Tibial nerve (tissue), 4 donors: ENCODE data around the gene BAZ2A. TPM values are rescaled to one million over a fixed set of nuclear protein-coding genes. Genes with fewer than 3 reads are reported as not detected.

Source experiments
- DNase-seq, 2 donors: peaks; one replicate each; pipeline ENCODE4 v3.0.0-alpha.2; 2019; ENCODE audit warnings: low spot score in 2 of 2
- H3K27ac ChIP-seq, 4 donors: fragments of 200-600 bp; sonication (generic) in 3 of 4; one replicate each; pipeline ENCODE4 v1.5.1; 2017 to 2019; ENCODE audit warnings: mild to moderate bottlenecking in 1 of 4
- H3K27me3 ChIP-seq, 2 donors: fragments of 200-600 bp; sonication (generic) in 1 of 2; one replicate each; pipeline versions ENCODE4 v1.5.1 to v1.6.0; 2017 to 2019
- H3K36me3 ChIP-seq, 3 donors: fragments of 200-600 bp; sonication (generic); one replicate each; pipeline ENCODE4 v1.5.1; 2018 to 2019
- H3K4me1 ChIP-seq, 4 donors: fragments of 200-600 bp; sonication (generic) in 3 of 4; one replicate each; pipeline ENCODE4 v1.5.1; 2017 to 2019
- H3K4me3 ChIP-seq, 4 donors: fragments of 200-600 bp; sonication (generic) in 3 of 4; one replicate each; pipeline ENCODE4 v1.5.1; 2017 to 2019; ENCODE audit warnings: mild to moderate bottlenecking in 1 of 4, moderate library complexity in 1 of 4
- H3K9me3 ChIP-seq, 4 donors: fragments of 200-600 bp; sonication (generic) in 3 of 4; one replicate each; pipeline ENCODE4 v1.5.1; 2017 to 2019
- EP300 ChIP-seq, 2 donors: sonication (generic); formaldehyde crosslinking; IDR thresholded peaks; one replicate each; pipeline ENCODE4 v1.6.1; 2017; ENCODE audit warnings: antibody characterized with exemption in 2 of 2, mild to moderate bottlenecking in 1 of 2
- POLR2A ChIP-seq, 2 donors: fragments of 450-650 bp; IDR thresholded peaks; one replicate each; pipeline ENCODE4 v1.6.1; 2017; ENCODE audit warnings: antibody characterized with exemption in 2 of 2, mild to moderate bottlenecking in 2 of 2, moderate library complexity in 2 of 2
- WGBS, 2 donors: methylation state at CpG; one replicate each; pipeline ENCODE4 v1.1.5; 2018; 5-methylcytosine and 5-hydroxymethylcytosine counted together
- total RNA-seq, 4 donors: library from RNA; depleted of rRNA; stranded (reverse); fragments of >200 nt; gene quantifications; one replicate each; pipeline ENCODE4 v1.1.0, GENCODE V29; 2016
- TF ChIP-seq, protein P1 (sequence below), 5 experiments: fragments of 200-600 bp in 3 of 5; fragments of 450-650 bp in 2 of 5; sonication (generic) in 3 of 5; IDR thresholded peaks; one replicate each; pipeline ENCODE4 v1.5.1; 2016 to 2019; ENCODE audit warnings: antibody characterized with exemption in 5 of 5, mild to moderate bottlenecking in 3 of 5, moderate library complexity in 2 of 5

The BAZ2A gene
- total RNA-seq, 4 donors from 2014 or later = 117 to 178 (median 159) TPM

DNA sequence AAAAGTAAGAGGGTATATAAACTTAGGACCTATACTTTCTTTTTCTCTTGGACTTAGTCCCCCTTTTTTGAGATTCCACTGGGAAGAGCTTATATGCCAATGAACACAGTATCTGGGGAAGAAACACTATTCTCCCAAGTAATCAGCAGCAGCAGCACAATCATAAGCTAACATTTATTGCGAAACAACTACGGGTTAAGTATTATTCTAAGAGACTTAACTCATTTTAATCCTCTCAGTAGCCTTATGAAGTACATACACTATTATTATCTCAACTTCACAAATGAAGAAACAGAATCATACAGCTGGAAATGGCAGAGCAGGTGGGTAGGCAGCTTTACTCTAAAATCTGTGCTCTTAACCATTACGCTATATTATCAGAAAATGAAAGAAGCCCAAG lies 27.9 kb downstream of the BAZ2A start:
- Histone ChIP-seq H3K9me3 (no peaks in the 10 kb centered on the region), H3K4me3 (no peak overlapping the region), H3K4me1 (peaks cover 0 to under 1% (median 0%) of the 10 kb centered on the region in 4 donors), H3K27me3 (no peaks in the 10 kb centered on the region), H3K36me3 (peaks cover 24 to 99% (median 78%) of the 10 kb centered on the region in 3 donors), H3K27ac (no peak overlapping the region)
- WGBS, 2 donors = 71 to 72% methylated on average over 3 of the region's 3 CpGs
- no peak for DNase-seq
- TF ChIP-seq, protein P1, sequence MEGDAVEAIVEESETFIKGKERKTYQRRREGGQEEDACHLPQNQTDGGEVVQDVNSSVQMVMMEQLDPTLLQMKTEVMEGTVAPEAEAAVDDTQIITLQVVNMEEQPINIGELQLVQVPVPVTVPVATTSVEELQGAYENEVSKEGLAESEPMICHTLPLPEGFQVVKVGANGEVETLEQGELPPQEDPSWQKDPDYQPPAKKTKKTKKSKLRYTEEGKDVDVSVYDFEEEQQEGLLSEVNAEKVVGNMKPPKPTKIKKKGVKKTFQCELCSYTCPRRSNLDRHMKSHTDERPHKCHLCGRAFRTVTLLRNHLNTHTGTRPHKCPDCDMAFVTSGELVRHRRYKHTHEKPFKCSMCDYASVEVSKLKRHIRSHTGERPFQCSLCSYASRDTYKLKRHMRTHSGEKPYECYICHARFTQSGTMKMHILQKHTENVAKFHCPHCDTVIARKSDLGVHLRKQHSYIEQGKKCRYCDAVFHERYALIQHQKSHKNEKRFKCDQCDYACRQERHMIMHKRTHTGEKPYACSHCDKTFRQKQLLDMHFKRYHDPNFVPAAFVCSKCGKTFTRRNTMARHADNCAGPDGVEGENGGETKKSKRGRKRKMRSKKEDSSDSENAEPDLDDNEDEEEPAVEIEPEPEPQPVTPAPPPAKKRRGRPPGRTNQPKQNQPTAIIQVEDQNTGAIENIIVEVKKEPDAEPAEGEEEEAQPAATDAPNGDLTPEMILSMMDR (IDR thresholded peaks at IDR 0.05) = no peak
- TF ChIP-seq POLR2A (IDR thresholded peaks at IDR 0.05) (no peak), EP300 (IDR thresholded peaks at IDR 0.05) (no peak)

DNA sequence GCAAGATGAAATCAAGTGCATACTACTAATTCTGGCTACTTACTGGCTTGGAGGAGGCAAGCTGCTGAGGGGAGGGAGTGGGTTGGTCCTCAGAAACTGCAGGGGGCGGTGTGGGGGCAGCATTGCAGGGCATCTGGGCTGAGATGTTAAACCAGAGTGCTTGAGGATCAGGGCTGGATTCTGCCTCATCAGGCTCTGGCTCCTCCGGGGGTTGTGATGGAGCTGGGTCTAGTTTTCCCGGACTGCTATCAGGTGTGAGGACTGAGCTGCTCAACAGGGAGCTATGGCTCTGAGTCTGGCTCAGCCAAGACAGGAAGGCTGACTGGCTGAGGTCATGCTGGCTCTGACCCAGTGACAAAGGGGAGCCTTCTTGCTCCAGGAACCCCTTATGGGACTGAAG lies 28.6 kb downstream of the BAZ2A start:
- H3K27me3 ChIP-seq = no peaks in the 10 kb centered on the region
- peaks cover 24 to 99% (median 74%) of the 10 kb centered on the region in 3 donors for H3K36me3 ChIP-seq
- H3K4me1 ChIP-seq = peaks cover 0 to 7% (median 0%) of the 10 kb centered on the region in 4 donors
- H3K4me3 ChIP-seq = no peak overlapping the region
- TF ChIP-seq POLR2A (IDR thresholded peaks at IDR 0.05) (no peak), EP300 (IDR thresholded peaks at IDR 0.05) (no peak)
- TF ChIP-seq, protein P1 (IDR thresholded peaks at IDR 0.05) = no peak
- no peak for DNase-seq
- no peaks in the 10 kb centered on the region for H3K9me3 ChIP-seq
- WGBS, 2 donors = 60 to 70% methylated on average over 3 of the region's 3 CpGs
- peak overlapping the region in 2 of 4 donors; percentile 22 to 35 for H3K27ac ChIP-seq

DNA sequence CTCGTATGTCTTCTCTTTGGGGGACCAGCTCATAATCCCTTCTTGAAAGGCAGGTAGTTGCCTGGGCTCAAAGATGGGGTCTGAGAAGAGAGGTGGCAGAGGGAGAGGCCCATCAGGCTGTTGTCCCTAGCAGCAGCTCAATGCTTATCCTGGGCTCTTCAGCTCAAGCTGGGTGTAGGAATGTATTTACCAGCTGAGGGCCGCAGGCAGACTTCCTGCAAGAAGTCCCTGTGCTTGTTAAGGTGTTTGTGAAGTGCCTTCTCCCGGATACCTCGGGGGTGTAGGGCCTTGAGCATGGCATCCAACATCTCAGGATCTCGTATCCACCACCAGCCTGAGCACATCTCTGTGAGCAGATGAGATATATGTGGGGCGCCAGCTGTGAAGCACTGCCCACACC lies 29.4 kb downstream of the BAZ2A start:
- peaks cover 0 to 7% (median 0%) of the 10 kb centered on the region in 4 donors for H3K4me1 ChIP-seq
- peaks cover 24 to 97% (median 66%) of the 10 kb centered on the region in 3 donors for H3K36me3 ChIP-seq
- no peak overlapping the region for H3K27ac ChIP-seq
- 89 to 90% methylated on average over 6 of the region's 6 CpGs for WGBS, 2 donors
- H3K4me3 ChIP-seq = no peak overlapping the region
- TF ChIP-seq POLR2A (IDR thresholded peaks at IDR 0.05) (no peak), EP300 (IDR thresholded peaks at IDR 0.05) (no peak)
- TF ChIP-seq, protein P1 (IDR thresholded peaks at IDR 0.05) = no peak
- no peaks in the 10 kb centered on the region for H3K9me3 ChIP-seq
- H3K27me3 ChIP-seq = no peaks in the 10 kb centered on the region
- DNase-seq = no peak

DNA sequence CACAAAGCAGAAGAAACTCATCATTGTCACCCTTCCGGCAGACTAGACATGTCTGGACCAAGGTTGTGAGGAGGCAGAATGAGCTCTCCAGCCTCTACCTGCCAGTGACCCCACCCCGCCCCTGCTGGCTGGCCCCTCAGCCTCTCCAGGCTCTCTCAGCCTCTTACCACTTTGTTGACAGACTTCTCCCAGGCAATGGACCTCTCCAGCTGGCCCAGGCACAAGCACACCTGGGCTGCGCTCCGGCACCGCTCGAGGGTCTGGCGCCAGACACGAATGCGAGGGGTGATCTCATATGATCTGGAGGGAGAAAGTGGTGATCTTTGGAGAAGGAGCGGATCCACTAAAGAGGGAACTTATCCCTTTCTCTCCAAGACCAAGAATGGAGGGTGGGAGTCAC lies 30.3 kb downstream of the BAZ2A start:
- no peak overlapping the region for H3K4me3 ChIP-seq
- H3K27ac ChIP-seq = peak overlapping the region in 1 of 4 donors; percentile 10
- no peak for DNase-seq
- peaks cover 24 to 92% (median 59%) of the 10 kb centered on the region in 3 donors for H3K36me3 ChIP-seq
- WGBS, 2 donors = 94 to 96% methylated on average over 10 of the region's 10 CpGs
- peaks cover 0 to 7% (median 0%) of the 10 kb centered on the region in 4 donors for H3K4me1 ChIP-seq
- TF ChIP-seq EP300 (IDR thresholded peaks at IDR 0.05) (no peak), POLR2A (IDR thresholded peaks at IDR 0.05) (no peak)
- TF ChIP-seq, protein P1 (IDR thresholded peaks at IDR 0.05) = no peak
- no peaks in the 10 kb centered on the region for H3K27me3 ChIP-seq
- H3K9me3 ChIP-seq = no peaks in the 10 kb centered on the region

DNA sequence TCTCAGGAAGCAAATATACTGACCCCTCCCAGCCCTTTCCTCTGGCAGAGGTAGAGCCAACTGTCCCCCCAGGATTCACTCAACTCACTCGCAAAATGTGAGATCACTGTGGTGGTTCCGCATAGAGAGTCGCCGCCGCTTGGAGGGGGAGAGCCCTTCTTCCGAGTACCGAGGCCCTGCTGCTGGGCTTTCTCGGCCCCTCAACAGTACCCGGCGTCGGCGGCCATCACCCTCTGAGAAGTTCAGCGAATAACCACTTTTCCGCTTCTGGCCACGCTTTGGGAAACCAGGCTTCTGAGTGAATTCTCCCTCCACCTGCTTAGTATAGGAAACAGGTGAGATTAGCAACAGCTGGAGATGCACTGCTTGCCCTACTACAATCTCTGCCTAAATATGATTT lies 31.1 kb downstream of the BAZ2A start:
- Histone ChIP-seq H3K36me3 (peaks cover 24 to 84% (median 52%) of the 10 kb centered on the region in 3 donors), H3K4me3 (no peak overlapping the region), H3K27me3 (no peaks in the 10 kb centered on the region), H3K27ac (peak overlapping the region in 1 of 4 donors; percentile 4), H3K9me3 (no peaks in the 10 kb centered on the region), H3K4me1 (peaks cover 0 to 14% (median 0%) of the 10 kb centered on the region in 4 donors)
- no peak for TF ChIP-seq EP300 (IDR thresholded peaks at IDR 0.05)
- DNase-seq = no peak
- 89 to 96% methylated on average over 15 of the region's 15 CpGs for WGBS, 2 donors
